Measurements from ENCODE around the gene ZCCHC14. TPM values are rescaled to one million over a fixed set of nuclear protein-coding genes. Genes with fewer than 3 reads are reported as not detected.
"Not testable (repeated sequence)": the region's sequence is repeated elsewhere in the genome, so short reads cannot be mapped to it uniquely, and the experiment has no call there.

The ZCCHC14 gene
- total and polyA plus RNA-seq, 2 of the 13 experiments (the other 11 are each of a cell fraction or from before 2014, with no cell fraction given) = 12.4 to 12.5 TPM

- ATAC-seq (no peak), FAIRE-seq (no peak), DNase-seq (ENCODE audit: low spot score) (no peak)
- H3K9ac ChIP-seq (ENCODE audit: insufficient read depth, low read depth, low read length) = no peak overlapping the region
- no peaks in the 10 kb centered on the region for H3K36me3 ChIP-seq (replicated peaks in 1 of 2; ENCODE audit: control insufficient read depth in 1 of 2, insufficient read depth in 2 of 2, low read length in 2 of 2)
- H3K79me2 ChIP-seq (ENCODE audit: insufficient read depth, low read length) = no peaks in the 10 kb centered on the region
- intact Hi-C loops (cut with micrococcal nuclease; ENCODE audit: unreplicated experiment) = no loop called here
- in situ Hi-C loops (cut with HindIII; ENCODE audit: extremely low pct_ligation_motif_present, low pct_unique_long_range_greater_than_20kb) = no loop called here
- no peaks in the 10 kb centered on the region for H3K9me3 ChIP-seq (ENCODE audit: low read length)
- no peak overlapping the region for H2AFZ ChIP-seq (ENCODE audit: low read length)
- TF ChIP-seq ZNF331 (CRISPR knock-in tag; IDR thresholded peaks at IDR 0.05) = 0 out of 2 replicates have a peak, but pooled peaks have one; percentile 16
- 0 out of 2 replicates have a peak, but pooled peaks have one; percentile 62 for TF ChIP-seq ZNF703 (CRISPR knock-in tag; IDR thresholded peaks at IDR 0.05; ENCODE audit: borderline replicate concordance)
- no peak for TF ChIP-seq ZNF660 (CRISPR knock-in tag; IDR thresholded peaks at IDR 0.05; ENCODE audit: borderline replicate concordance, low read depth)
- TF ChIP-seq, protein P1, sequence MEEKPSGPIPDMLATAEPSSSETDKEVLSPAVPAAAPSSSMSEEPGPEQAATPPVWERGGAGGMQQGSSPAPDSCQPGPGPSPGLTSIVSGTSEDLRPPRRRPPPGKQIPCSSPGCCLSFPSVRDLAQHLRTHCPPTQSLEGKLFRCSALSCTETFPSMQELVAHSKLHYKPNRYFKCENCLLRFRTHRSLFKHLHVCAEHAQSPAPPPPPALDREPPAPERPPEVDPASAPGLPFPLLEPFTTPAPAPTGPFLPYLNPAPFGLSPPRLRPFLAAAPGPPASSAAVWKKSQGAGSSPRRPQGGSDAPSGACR (CRISPR knock-in tag; IDR thresholded peaks at IDR 0.05) = peak; percentile 23; the same call in 1 of the 2 replicates
- peak; percentile 90 for TF ChIP-seq ZMYM3 (CRISPR knock-in tag; IDR thresholded peaks at IDR 0.05)
- TF ChIP-seq ZNF569 (CRISPR knock-in tag; IDR thresholded peaks at IDR 0.05; ENCODE audit: borderline replicate concordance) = no peak
- WGBS (ENCODE audit: low lambda C conversion rate) = 70% methylated on average over 2 of the region's 2 CpGs
- CTCF ChIA-PET (ENCODE audit: low intra/inter-chr PET ratio, low total read pairs) = no interaction called here
- peaks cover 62% of the 10 kb centered on the region for H3K4me1 ChIP-seq (ENCODE audit: insufficient read depth, low read length)
- no peak overlapping the region for H3K27ac ChIP-seq (ENCODE audit: extremely low read length, insufficient read depth, low read length)
- 0 out of 5 replicates have a peak, but pooled peaks cover 0 to 2% of the 10 kb centered on the region in 2 experiments for H3K27me3 ChIP-seq (ENCODE audit: control insufficient read depth in 1 of 2, insufficient read depth in 2 of 2, low read length in 2 of 2)
- POLR2A ChIA-PET = interaction anchor here (0.9 to 2.1 kb wide), 5 partner anchors 8 to 122 kb away, joined by 3 to 10 read pairs (median 5); partner anchors contain the start of gene FBXO31
- H3K4me3 ChIP-seq (replicated peaks in 1 of 3; ENCODE audit: insufficient read depth in 1 of 3, low read depth in 2 of 3, low read length in 3 of 3) = peak overlapping the region in 1 of 3 experiments; percentile 49; a peak in 1 of 6 replicates
- peak overlapping the region; percentile 82 for H3K4me2 ChIP-seq (ENCODE audit: low read depth, low read length)
- no peaks in the 10 kb centered on the region for H4K20me1 ChIP-seq (ENCODE audit: insufficient read depth, low read length)
- BruUV-seq (replicated peaks) = no TSS peak
Observed at GRCh38 chr16:87505834-87506233, 13.0 kb upstream of the ZCCHC14 start.

GRCh38 chr16:87503232-87503937 is 10.6 kb upstream of the ZCCHC14 start:
- CTCF ChIA-PET (ENCODE audit: low intra/inter-chr PET ratio, low total read pairs); H3K4me3 ChIP-seq (replicated peaks in 1 of 3; ENCODE audit: insufficient read depth in 1 of 3, low read depth in 2 of 3, low read length in 3 of 3); POLR2A ChIA-PET; FAIRE-seq; H4K20me1 ChIP-seq (ENCODE audit: insufficient read depth, low read length); H2AFZ ChIP-seq (ENCODE audit: low read length); intact Hi-C loops (cut with micrococcal nuclease; ENCODE audit: unreplicated experiment); DNase-seq (ENCODE audit: low spot score); in situ Hi-C loops (cut with HindIII; ENCODE audit: extremely low pct_ligation_motif_present, low pct_unique_long_range_greater_than_20kb); H3K9me3 ChIP-seq (ENCODE audit: low read length); H3K36me3 ChIP-seq (replicated peaks in 1 of 2; ENCODE audit: control insufficient read depth in 1 of 2, insufficient read depth in 2 of 2, low read length in 2 of 2); BruUV-seq (replicated peaks); H3K79me2 ChIP-seq (ENCODE audit: insufficient read depth, low read length); H3K9ac ChIP-seq (ENCODE audit: insufficient read depth, low read depth, low read length); ATAC-seq; H3K4me2 ChIP-seq (ENCODE audit: low read depth, low read length); H3K27me3 ChIP-seq (ENCODE audit: control insufficient read depth in 1 of 2, insufficient read depth in 2 of 2, low read length in 2 of 2); H3K27ac ChIP-seq (ENCODE audit: extremely low read length, insufficient read depth, low read length): not testable (repeated sequence)
- 55% methylated on average over 16 of the region's 18 CpGs for WGBS (ENCODE audit: low lambda C conversion rate)
- TF ChIP-seq ZNF687 (CRISPR knock-in tag; IDR thresholded peaks at IDR 0.05) (peak; percentile 34), ZNF629 (CRISPR knock-in tag; conservative IDR thresholded peaks at IDR 0.05) (peak; percentile 70)
- H3K4me1 ChIP-seq (ENCODE audit: insufficient read depth, low read length) = peaks cover 69% of the 10 kb centered on the region

All from HepG2 (cell line).